Stimulated activated CD4-positive, alpha-beta T cell treated with anti-CD3 and anti-CD28 coated beads, Interleukin-12 subunit alpha, Interleukin-12 subunit beta, amount 100 ng/mL, for 4 hours (primary cell): Measurements from ENCODE around the gene ANXA8L1.
"Not testable (repeated sequence)": the region's sequence is repeated elsewhere in the genome, so short reads cannot be mapped to it uniquely, and the experiment has no call there.

Experiments used
- DNase-seq: peaks from one replicate; pipeline ENCODE4 v3.0.0-alpha.2; 2020

The ANXA8L1 gene

DNA sequence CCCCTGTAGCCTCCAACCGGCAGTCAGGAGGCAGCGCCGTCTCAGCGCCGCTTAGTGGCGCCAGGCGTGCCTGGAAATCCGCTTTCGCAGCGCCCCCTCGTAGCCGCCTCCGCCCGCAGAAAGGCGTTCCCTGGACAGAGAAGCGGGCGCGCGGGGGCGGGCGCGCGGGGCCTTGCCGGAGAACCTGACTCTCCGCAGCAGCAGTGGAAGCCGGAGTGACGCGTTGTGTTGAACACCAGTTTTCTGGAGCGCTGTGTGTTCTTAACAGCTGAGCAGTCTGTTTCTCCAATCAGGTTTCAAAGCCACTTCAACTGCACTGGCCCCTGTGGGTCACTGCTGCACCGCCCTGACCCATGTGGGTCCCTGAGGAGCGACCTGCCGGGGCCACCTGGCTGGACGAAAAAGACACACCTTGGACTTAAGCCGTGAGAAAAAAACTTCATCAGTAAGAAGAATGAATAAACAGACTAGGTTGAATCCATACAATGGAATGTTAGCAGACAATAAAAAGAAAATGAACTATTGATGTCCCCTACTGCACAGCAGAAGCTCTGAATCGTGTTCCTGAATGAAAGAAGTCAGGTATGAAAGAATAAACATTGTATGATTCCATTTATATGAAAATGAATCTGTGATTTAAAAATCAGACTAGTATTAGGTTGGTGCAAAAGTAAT, 22.8 kb downstream of the ANXA8L1 start:
- not testable (repeated sequence) for DNase-seq

- not testable (repeated sequence) for DNase-seq
Observed at GRCh38 chr10:46409556-46409955, 34.0 kb downstream of the ANXA8L1 start.

- DNase-seq = not testable (repeated sequence)
Observed at GRCh38 chr10:46411123-46411522, 35.5 kb downstream of the ANXA8L1 start.

DNA sequence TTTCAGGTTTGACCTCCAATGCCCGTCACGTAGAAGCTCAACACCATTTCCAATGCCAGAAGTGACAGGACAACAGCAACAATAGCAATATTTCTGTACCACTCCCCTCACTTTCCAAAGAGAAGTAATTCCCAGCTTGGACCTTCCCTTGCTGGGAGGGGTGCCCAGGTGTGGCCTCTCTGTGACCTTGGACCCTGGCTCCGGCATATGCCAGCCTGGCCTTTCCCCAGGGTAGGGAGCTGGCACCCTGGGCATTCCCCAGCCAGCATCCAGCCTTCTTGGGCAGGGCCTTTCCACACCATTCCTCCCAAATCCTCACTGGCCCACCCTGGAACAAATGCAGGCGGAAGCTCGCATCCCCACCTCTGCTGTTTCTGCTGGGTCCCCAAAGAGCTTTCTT, 37.1 kb downstream of the ANXA8L1 start:
- not testable (repeated sequence) for DNase-seq

GRCh38 chr10:46415291-46415690, 39.7 kb downstream of the ANXA8L1 start:
- not testable (repeated sequence) for DNase-seq

GRCh38 chr10:46418283-46418682, 42.7 kb downstream of the ANXA8L1 start:
- not testable (repeated sequence) for DNase-seq

DNA sequence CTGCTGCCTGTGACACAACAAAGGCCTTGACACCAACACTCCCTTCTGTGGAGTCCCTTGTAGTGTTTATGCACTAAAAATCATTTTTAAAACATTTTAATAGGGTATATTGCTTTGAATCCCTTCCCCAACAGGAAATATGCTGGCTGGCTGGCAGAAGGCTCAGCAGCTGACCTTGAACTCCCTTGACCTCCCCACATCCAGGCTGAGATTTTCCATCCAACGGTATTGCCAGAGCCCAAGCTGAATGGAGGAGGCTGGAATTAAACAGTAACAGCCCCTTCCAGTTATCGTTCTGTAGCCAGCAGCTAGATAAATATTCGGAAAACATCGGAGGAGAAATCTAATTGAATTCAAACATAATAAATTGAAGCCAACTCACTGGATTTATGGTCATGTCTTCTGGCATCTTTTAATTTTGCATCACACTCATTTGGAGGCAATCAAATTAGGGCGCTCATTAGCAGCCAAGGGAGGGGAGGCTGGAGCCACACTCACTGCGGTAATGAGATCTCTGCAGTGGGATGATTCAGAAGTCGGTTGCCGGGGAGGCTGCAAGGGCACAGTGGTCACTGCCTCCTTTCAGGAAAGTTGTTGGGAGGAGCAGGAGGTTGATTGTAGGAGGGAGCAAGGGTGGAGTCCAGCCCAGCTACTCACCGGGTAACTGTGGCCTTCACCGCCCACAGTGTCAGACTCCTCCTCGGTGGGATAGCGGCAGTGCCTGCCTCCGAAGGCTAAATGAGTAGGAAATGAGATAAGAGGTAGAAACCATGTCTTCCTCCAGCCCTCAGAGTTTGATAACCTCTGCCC, 44.2 kb downstream of the ANXA8L1 start:
- not testable (repeated sequence) for DNase-seq

GRCh38 chr10:46423550-46423949, 48.0 kb downstream of the ANXA8L1 start:
- not testable (repeated sequence) for DNase-seq

DNA sequence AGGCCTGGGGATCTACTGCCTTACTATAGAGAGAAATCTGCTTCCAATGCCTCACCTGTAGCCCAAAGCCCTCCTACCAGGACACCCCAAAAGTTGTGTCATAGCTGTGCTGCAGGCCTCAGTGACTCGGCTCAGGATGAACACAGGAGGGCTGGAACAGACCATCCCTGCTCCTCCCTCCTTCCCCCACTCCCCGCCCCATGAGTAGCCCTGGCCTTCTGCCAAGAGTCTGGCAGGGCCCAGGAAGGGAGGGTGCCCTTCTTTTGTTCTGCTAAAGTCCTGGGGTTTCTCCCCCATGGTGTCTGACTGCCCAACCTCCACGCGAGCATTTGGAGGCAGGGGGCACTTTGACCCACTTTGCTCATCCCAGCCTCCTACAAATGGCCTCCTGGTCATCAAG, 65.4 kb downstream of the ANXA8L1 start:
- not testable (repeated sequence) for DNase-seq
